SHP77 treated with DMSO at 0.1 percent for 48 hours (cell line): ENCODE results near the gene XXYLT1.

Experiments
- DNase-seq: peaks from one replicate; lab custom pipeline; 2025; lab: John Stamatoyannopoulos, UW

The XXYLT1 gene

DNA sequence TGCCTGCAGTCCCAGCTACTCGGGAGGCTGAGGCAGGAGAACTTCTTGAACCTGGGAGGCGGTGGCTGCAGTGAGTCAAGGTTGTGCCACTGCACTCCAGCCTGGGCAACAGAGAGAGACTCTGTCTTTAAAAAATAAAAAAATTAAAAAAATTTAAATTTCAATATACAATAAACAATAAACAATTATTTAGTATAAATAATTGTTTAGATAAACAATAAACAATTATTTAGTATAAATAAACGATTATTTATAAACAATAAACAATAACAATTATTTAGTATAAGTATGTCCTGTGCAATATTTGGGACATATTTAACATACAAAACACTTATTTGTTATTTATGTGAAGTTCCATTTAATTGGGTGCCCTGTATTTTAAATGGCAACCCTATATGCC, 119.6 kb downstream of the XXYLT1 start:
- DNase-seq, result no peak

DNA sequence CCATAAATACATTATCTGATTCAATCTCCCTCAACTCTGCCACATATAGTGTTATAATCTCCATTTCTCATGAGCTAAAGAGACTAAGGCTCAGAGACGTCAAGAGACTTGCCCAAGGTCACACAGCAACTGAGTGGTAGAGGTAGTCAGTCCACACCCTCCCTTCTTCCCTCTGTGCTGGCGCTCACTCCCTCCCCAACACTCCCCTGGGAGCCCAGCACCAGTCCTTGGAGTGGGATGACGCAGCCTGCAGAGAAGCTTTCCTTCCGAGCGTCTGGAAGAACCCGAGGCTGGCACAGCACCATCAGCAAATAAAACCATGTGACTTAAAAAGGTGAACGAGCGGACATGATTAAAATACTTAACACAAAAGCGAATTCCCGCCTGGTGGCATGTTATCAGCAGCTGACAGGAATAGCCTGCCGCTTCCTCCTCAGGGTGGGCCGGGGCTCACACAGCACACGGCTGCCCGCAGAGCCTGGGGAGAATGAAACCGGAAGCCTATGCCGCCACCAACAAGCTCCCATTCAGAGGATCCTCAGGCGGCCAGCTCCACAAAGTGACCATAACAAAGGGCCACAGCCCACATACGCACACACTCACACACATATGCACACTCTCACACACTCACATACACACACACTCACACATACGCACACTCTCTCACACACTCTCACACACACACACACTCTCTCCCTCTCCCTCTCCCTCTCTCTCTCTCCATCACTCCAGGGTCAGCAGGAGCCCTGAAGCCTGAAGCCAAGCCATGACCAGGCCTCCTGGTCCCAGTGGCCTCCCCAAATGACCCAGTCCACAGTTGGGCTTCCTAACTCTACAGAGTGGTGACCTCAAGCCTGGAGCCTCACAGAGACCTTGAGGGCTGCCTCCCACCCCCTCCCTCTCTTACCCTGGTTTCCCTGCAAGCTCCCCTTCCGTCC, 120.5 kb downstream of the XXYLT1 start:
- no peak for DNase-seq

DNA sequence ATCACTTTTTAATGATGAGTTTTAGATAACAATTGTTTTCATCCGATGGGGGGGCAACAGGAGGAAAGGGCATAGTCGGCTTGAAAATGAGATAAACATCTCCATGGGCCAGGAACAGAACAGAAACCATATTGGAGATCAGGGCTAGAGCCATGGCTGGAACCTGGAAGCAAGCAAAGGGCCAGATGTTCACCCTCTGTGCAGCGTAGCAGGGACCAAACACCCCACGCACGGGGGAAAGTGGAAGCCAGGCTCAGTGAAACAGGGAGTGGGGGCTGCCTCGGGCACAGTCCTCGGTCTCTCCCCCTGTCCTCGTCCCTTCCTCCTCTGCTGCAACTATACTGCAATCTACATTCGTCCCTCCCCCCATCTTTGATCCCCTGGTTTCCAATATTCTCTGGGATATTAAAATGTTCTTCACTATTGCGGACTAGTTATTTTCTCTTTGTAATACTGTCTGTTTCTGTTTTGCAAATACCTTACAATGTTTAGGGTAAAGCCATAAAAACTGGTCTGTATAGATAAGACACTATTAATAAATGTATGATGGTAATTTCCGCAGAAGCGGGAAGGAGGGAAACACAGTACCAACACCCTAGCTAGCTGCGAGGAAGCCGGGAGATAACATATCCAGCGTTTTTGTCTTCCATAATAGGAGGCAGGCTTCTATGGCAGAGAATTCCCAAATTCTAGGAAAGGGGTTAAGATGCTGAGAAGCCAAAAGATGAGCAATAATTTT, 121.5 kb downstream of the XXYLT1 start:
- DNase-seq, result no peak

DNA sequence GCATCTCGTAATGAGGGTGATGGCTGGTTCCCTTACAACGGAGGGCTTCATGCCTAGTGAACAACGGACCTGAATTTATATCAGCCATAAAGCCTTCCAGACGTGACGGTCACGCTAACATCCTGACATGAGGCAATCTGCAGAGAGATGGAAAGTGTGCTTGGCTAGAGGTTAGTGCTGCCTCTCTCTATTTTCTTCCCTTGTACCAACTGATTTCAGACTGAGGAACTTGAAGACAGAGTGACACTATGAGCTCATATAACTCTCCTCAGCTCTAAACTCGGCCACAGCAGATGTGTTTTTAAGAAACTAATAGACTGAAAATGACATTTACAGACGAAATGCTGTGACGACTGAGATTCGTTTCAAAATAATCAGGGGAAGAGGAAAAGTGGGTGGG, 122.4 kb downstream of the XXYLT1 start:
- DNase-seq, result no peak

DNA sequence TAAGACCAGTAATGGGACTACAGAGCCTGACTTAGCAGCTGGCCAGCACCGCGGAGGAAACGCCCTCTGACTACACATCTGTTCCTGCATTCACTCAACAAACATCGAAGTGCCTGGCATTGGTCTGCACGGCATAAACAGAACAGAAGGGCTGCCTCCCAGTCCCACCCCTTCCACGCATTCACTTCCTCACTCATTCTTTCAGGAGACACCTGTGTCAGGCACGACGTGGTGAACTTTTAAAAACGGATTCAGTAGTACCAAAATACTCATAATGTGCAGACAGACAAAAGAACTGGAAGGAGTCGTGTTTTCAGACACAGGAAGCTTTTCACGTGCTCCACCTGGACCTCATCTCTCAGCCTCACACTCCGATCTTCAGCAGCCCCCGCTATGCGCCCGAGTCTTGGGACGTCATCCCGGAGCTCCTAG, 123.3 kb downstream of the XXYLT1 start:
- no peak for DNase-seq

DNA sequence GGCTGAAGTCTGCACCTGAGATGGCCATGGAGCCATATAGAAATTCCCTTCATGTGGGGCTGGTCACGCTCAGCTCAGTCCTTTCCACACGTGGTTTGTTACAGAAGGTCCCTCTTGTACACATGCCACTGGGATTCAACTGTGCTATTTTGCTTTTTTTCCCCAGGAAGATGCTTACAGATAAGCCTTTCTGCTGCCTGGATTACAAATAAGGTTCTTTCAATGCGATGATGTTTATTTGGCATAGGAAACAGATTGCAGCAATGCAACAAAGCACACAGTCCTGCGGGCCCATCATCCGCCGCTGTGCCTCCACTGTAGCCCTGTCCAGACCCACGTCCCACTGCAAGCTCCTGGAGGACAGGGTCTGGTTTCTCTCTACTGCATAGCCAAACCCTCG, 124.8 kb downstream of the XXYLT1 start:
- DNase-seq, result no peak

DNA sequence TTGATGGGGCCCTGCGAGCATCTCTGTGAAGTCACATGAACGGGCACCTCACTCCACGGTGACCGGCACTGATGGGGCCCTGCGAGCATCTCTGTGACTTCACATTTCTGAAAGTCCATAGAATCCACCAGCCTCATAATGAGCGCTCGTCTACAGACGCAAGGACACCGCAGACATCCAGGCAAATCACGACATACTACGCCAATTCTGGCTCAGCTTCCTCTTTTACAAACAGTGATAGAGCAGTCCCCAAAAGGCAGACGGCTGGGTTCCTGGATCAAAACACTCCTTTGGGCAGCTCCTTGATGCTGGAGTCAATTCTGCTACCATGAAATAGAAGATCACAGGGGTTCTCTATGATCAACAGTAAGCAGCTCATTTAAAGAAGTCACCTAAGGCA, 125.4 kb downstream of the XXYLT1 start:
- no peak for DNase-seq

DNA sequence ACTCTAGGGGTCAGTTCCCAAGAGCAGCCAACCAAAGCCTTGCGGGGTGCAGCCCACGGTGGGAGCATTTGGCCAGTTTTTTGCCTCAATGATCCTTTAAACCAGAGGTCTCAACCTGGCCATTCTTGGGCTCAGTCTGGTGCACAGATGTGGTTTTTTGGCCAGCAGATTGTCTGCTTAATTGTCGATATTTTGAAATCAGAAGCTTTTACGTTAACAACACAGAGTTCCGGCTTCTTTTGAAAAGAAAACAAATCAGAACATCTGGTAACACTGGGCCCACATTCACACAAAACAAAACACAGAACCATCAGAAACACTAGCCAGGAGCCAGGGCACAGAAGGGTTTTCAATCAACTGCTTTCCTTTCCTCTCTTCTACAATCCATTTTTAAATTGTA, 127.7 kb downstream of the XXYLT1 start:
- DNase-seq, result no peak

DNA sequence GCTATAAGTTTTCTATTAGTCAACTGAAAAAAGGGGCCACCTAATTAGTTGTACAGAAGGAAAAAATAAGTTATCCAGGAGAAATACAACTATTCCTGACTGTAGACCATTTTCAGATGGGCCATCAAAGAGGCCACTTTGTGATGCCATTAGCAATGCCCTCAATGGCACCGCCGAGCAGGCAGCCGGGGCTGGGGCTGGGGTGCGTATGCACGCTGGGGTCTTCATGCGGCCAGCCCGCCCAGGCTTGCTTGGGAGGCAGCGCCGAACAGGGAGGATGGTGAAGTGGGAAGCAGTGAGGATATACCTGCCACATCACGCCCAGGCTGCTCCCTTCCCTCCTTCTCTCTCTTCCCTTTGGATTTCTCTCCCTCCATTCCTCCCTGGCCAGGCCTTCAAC, 128.4 kb downstream of the XXYLT1 start:
- no peak for DNase-seq

DNA sequence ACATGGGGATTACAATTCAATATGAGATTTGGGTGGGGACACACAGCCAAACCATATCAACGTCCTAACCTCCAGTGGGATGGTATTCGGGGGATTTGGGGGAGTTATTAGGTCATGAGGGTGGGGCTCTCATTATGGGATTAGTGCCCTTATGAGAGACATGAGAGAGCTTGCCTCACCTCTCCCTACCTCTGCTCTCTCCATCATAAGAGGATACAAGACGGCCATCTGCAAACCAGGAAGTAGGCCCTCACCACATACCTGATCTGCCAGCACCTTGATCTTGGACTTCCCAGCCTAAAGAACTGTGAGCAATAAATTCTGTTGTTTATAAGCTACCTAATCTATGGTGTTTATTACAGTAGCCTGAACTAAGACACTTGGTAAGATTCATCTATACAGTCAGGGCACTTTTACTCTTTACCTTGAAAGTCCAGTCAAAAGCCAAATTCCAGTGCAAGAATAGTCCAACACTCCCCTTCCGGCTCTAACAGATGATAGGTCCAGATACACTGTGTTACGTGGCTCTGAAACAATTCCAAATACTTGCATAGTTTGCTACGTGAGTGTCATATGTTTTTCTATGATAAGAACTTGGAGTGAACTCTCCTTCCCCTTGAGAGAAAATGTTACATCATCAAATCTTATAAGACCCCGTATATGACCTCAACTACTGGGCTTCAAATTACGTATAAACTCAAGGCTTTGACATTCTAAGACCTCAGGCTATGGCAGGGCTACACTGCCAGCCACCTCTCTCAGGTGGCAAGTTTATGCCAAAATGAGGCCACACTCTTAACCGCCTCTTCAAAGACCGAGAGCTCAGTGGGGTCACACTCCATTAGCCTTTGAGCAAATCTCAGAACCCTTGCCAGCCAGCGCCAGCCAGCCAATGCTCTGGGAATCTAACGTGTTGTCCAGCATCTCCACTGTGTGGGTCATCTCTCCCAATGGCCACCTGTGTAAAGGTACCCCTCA, 129.9 kb downstream of the XXYLT1 start:
- DNase-seq, result no peak

DNA sequence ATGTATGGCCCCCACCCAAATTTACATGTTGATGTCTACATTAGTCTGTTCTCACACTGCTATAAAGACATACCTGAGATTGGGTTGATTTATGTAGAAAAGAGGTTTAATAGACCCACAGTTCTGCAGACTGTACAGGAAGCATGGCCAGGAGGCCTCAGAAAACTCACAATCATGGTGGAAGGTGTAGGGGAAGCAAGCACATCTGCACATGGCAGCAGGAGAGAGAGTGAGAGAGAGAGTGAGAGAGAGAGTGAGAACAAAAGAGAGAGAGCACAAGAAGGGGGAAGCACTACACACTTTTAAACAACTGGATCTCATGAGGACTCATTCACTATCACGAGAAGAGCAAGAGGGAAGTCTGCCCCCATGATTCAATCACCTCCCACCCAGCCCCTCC, 130.5 kb downstream of the XXYLT1 start:
- no peak for DNase-seq

DNA sequence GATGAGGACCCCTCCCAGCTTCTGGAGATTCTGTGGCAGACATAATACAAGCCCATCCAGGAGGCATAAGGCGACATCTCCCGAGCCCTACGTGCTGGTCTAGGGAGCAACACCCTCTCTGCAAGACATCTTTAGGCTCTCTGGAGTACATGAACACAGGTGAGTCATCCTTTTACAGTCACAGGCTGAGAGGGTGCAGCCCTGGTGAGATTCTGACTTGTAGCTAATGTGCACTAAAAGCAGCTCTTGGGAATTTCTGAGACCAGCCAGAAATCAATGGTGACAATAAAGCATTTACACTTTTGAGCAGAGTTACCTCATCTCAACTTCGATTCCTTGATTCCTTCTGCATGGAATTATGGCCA, 131.1 kb downstream of the XXYLT1 start:
- no peak for DNase-seq

DNA sequence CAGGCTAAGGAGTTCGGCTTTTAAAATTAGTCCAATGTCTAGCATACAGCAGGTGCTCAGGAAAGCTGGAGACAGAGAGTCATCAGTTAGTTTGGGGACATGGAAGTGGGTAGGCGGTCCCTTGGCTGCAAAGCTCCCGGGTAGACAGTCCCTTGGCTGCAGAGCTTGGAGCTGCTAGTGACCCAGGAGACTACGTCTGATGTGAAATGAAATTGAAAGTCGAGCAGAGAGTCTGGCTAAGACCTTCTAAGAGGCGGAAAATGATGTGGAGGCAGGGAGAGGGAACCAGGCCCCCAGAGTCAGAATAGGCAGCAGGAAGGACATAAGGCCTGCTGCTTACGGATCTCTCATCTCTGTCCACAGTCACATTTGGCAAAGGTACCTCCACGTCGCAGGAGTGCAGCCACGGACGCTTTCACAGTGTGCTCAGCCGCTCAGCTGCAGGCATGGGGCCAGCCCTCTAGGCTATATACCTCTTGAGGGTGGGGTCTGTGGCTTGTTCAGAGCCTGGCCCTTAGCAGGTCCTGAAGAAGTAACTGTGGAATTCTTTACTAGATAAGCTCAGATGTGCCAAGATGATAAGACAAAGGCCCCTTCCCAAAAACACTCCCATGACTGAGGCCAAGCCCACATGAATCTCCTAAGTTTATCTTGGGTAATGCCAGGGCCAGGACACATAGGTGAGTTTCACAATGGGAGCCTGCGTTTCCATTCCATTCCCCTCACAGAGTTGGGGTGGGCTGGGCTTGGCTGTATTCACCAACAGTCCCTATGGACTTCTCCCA, 131.7 kb downstream of the XXYLT1 start:
- no peak for DNase-seq

DNA sequence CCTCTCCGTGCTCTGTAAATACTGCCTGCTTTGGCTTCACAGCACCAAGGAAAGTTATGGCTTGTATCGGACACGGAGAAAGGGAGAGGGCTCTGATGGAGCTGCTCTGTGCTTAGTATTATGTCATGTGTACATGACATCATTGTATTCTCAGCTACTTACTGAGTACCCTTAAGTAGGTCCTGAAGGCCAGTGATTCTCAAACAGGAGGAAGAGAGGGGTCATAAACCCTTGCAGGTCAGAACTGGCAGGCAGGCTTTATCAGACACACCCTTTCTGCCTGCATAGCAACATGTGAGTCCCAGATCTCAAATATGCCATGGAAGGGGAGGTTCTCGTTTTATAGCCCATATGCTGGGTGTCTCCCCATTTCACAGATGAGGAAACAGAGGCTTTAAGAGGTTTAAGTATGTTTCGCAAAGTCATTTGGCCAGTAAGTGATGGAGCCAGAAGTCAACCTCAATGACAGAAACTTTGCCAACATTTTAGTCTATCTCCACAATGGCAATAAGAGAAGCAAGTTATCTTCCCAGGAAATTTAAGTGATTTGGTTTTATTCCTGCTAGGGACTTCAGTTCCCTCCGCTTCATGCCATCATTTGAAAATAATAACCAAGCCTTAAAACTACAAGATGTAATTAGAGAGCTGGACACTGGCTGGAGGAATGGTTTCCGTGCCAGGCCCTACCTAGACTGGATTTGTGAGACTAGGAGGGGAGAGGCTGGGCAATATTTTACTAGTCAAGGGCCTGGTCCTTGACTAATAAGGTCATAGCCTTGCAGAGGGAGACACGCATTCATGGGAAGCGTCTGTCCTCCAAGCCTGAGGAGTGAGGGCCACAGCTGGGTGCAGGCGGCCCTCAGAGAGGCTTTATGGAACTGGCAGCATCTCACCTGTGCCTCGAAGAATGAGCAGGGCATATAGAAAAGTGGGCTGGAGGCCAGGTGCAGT, 133.0 kb downstream of the XXYLT1 start:
- no peak for DNase-seq

DNA sequence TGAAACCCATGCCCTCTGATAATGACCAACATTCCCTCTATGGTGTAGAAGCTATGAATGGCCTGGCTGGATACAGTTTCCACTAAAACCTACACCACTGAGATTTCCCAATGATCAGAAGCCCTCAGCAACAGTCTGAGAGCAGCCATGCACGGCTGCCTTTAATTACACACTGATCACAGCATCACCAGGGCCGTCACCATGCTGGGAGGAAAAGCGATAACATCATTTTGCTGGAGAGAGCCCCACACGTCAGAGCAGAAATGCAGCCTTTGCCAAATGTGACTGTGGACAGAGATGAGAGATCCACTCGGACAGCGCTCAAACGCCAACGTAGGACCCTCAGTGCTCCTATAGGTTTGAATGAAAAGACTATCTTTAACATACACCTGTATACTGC, 135.0 kb downstream of the XXYLT1 start:
- no peak for DNase-seq

DNA sequence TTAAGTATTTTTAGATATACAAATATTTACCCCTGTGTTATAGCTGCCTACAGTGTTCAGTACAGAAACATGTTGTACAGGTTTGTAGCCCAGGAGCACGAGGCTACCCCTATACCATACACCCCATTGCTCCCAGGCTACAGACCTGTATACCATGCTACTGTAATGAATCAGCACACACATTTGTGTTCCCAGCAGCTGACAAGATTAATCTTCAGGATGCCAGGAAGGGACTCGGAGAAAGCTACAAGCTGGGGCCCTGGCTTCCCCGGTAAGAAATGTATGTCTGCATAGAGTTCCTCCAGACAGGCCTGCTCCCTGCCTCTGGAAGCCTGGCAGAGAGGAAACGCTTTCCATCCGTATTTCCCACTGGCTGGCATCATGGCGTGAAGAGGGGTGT, 136.5 kb downstream of the XXYLT1 start:
- DNase-seq, result no peak

DNA sequence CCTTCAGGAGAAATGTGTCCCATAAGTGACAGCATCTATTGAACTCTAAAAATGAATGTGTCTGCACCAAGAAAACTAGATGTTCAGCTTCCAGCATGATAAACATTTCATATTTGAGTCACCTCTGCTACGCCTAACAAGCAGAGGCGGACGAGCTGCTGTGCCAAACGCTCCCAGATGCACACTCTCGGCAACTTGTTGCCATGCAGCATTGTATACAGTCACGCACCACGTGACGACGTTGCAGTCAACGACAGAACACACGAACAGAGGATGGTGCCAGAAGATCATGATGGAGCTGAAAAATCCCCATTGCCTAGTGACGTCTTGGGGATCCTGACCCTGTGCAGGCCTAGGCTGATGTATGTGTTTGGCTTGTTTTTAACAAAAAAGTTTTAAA, 137.5 kb downstream of the XXYLT1 start:
- no peak for DNase-seq

DNA sequence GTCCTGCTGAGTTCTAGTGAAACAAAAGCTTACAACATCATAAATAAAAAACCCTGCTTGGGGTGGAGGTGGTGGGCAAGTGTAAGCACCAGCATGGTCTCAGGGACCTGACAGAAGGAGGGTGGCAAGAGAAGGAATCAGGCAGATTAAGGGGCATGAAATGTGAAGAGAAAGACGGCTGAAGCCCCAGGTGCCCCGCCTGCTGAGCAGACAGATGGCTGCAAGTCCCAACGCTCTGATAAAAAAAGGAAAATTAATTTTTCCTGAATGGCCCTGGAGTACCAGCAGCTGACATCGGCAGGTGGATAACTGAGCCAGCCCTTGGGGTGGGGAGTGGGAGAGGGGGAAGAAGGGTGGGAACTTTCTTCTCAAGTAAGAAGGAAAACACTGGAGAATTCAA, 137.9 kb downstream of the XXYLT1 start:
- DNase-seq, result no peak

DNA sequence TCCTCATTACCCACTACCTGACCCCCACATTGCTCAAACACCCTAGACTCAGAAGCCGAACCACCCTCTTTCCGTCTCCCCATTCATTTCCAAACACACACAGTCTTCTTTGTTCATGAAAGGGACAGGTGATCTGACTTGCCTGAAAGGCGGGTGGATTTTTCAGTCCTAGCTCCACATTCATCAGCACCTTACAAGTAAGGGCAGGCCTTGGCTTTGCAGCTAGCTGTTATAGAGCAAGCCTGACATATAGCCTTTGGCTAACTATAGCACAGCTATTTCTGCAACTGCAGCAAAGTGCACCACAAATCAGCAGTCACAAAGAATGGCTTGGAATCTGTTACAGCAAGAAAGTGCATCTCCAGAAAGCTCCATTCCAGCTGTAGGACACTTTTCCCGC, 139.8 kb downstream of the XXYLT1 start:
- DNase-seq, result no peak
